SU-DHL-6 (cell line): ENCODE data around the gene ME3.

Experiments
- EZH2phosphoT487 ChIP-seq: fragments of 200-600 bp; sonication (generic), shearing (Covaris generic); conservative IDR thresholded peaks from 2 replicates; pipeline ENCODE4 v1.6.1; 2018; ENCODE audit warnings: mild to moderate bottlenecking, antibody characterized with exemption, low read length, moderate library complexity, mixed read lengths
- TF ChIP-seq, protein P1 (sequence below): fragments of 200-600 bp; sonication (generic); IDR thresholded peaks from one replicate; pipeline ENCODE4 v1.5.1; 2017; ENCODE audit warnings: antibody characterized with exemption, mild to moderate bottlenecking, low read length, moderate library complexity; ENCODE audit not compliant: insufficient read depth, poor library complexity, severe bottlenecking

DNA sequence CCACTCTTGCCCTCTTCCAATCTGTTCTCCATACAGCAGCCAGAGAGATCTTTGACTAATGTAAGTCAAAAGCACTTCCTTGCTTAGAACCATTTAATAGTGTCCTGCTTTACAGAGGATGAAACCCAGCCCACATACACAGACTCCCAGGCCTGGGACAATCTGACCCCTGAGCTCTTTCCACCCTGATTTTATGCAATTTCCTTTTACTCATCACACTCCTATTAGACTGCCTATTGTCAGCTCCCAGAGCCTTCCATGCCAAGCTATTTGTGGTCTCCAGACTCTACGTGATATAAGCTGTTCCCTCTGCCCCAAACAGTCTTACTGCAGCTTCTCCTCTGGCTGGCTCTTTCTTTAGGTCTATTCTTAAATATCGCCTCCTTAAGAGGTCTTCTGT lies 28.1 kb downstream of the ME3 start:
- no peak for TF ChIP-seq EZH2phosphoT487
- TF ChIP-seq, protein P1, sequence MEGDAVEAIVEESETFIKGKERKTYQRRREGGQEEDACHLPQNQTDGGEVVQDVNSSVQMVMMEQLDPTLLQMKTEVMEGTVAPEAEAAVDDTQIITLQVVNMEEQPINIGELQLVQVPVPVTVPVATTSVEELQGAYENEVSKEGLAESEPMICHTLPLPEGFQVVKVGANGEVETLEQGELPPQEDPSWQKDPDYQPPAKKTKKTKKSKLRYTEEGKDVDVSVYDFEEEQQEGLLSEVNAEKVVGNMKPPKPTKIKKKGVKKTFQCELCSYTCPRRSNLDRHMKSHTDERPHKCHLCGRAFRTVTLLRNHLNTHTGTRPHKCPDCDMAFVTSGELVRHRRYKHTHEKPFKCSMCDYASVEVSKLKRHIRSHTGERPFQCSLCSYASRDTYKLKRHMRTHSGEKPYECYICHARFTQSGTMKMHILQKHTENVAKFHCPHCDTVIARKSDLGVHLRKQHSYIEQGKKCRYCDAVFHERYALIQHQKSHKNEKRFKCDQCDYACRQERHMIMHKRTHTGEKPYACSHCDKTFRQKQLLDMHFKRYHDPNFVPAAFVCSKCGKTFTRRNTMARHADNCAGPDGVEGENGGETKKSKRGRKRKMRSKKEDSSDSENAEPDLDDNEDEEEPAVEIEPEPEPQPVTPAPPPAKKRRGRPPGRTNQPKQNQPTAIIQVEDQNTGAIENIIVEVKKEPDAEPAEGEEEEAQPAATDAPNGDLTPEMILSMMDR, result no peak
